CD4-positive, alpha-beta T cell treated with Interleukin-4 for 1 hour (primary cell): ENCODE measurements around the gene RAB26.

Source experiments
- DNase-seq, 2 donors: peaks; one replicate each; pipeline ENCODE4 v3.0.0-alpha.2; 2020 to 2022

The RAB26 gene

GRCh38 chr16:2163211-2163881, 14.9 kb downstream of the RAB26 start:
- DNase-seq = peak in 1 of 2 donors; percentile 31

- DNase-seq = no peak
Observed at GRCh38 chr16:2165861-2166260, 17.4 kb downstream of the RAB26 start.

DNA sequence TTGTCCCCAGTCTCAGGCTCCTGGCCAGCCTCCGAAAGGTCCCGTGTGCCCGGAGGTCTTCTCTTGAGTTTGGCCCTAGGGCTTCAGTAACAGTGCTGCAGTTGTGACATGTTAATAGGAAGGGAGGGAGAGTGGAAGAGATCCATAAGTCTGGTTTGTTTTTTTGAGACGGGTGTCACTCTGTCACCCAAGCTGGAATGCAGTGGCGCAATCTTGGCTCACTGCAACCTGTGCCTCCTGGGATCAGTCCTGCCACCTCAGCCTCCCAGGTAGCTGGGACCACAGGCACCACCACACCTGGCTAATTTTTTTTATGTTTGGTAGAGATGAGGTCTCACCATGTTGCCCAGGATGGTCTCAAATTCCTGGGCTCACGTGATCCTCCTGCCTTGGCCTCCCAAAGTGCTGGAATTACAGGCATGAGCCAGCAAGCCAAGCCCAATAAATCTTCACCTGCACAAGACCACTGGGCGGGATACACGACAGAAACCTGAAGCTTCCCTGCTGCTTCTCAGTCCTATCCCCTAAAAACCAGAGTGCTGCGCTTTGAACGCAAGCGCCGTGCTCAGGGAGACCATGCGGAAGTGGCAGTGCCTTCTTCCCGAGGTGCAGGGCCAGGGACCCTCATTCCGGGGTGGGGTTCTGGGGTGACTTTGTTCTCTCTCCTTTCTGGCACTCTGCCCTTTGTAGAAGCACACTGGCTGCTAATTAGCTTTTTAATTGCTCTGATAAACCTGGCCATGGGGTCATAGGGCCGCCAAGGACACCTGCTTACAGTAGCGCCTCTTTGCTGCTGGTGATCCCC, 18.0 kb downstream of the RAB26 start:
- no peak for DNase-seq

DNA sequence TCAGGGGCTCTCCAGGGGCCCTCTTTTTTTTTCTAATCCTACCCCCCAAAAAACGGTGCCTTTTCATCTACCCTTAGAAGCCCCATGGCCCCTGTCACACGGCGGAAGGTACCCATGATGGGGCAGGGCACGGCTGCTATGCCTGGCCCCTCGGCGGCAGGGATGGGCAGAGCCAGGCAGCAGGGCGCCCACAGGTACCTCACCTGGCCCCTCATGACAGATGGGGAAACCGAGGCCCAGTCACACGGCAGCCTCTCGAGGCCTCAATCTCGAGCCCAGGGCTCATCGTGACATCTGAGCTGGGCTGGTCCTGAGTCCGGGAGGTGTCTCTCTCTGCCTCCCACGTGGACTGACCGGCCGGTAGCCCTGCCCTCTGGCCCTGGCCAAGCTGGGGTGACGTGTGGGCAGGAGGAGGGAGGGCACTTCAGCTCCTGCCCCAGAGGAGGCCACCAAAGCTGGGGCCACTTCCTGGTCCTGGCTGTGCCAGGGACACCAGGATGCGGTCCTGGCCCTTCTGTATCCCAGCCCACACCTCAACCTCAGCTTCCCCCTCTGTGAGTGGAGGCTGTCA, 18.7 kb downstream of the RAB26 start:
- DNase-seq = no peak

GRCh38 chr16:2170080-2170479, 21.7 kb downstream of the RAB26 start:
- no peak for DNase-seq

DNA sequence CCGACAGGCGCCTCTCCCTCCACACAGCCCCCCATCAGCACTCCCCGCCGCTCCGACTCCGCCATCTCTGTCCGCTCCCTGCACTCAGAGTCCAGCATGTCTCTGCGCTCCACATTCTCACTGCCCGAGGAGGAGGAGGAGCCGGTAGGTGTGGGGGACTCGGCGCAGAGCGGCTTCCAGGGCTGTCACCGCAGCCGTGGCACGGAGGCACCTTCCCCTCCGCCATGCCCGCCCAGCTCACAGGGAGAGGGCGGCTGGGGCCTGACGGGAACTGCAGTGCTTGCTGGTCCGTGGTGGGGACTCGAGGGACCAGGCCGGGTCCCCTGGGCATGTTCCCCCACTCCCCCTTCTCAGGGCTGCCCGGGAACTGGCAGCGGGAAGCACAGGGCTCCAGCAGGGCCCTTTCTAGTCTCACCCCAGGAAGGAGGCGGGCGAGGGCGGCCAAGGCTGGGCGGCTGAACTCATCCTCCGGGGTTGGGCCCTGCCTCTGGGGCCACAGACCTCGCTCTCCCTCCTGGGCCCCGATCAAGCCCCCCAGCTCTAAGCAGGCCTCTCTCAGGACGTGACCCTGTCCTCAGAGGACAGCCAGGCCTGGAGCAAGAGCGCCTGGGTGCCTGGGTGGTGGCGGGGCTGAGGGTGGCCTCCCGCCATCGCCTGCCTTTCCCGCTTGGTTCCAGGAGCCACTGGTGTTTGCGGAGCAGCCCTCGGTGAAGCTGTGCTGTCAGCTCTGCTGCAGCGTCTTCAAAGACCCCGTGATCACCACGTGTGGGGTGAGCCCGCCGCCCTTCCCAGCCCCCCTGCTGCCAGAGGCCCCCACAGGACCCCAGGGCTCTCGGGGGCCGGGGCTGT, 22.4 kb downstream of the RAB26 start:
- no peak for DNase-seq

- no peak for DNase-seq
Observed at GRCh38 chr16:2171601-2172178, 23.3 kb downstream of the RAB26 start.

GRCh38 chr16:2172688-2173335, 24.4 kb downstream of the RAB26 start:
- no peak for DNase-seq

DNA sequence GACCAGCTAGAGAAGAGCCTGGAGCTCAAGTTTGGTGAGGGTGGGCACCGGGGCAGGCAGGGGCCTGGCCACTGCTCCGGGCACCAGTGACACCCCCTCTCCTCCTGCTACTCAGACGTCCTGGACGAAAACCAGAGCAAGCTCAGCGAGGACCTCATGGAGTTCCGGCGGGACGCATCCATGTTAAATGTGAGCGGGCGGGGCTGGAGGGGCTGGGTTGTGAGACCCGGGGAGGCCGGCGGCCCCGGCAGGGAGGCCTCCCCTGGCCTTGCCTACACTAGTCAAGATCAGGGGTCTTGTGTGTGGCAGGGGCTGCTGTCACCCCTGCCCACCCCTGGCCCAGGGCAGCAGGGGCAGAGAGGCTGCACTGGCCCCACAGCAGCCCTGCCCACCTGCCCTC, 24.9 kb downstream of the RAB26 start:
- DNase-seq = no peak

- no peak for DNase-seq
Observed at GRCh38 chr16:2173916-2174315, 25.5 kb downstream of the RAB26 start.

GRCh38 chr16:2174396-2175131, 26.1 kb downstream of the RAB26 start:
- DNase-seq = no peak

GRCh38 chr16:2175454-2175853, 27.0 kb downstream of the RAB26 start:
- DNase-seq = no peak

DNA sequence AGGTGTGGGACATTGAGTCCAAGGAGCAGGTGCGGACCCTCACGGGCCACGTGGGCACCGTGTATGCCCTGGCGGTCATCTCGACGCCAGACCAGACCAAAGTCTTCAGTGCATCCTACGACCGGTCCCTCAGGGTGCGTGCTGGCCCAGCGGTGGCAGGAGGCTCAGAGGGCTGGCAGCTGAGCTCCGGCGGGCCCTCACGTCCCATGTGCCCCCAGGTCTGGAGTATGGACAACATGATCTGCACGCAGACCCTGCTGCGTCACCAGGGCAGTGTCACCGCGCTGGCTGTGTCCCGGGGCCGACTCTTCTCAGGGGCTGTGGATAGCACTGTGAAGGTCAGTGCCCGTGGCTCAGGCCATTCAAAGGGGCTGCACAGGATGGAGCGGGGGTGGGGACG, 27.6 kb downstream of the RAB26 start:
- no peak for DNase-seq

DNA sequence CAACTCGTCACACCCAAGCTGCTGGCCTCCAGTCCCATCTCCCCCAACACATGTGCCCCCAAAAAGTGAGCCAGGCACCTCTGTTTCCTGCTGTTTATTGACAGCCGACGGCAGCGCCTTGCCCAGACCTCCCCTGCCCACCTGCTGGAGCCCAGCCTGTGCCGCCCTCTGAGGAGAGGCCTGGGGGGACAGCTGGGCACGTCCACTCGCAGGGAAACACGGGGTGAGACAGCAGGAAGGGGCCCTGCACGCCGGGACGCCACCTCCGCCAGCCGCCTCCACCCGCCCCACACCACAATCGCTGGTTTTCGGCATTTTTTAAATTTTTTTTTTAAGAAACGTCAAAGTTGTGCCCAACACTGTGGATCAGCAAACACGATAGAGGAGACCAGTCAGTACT, 28.7 kb downstream of the RAB26 start:
- no peak for DNase-seq

- no peak for DNase-seq
Observed at GRCh38 chr16:2177561-2177960, 29.1 kb downstream of the RAB26 start.

DNA sequence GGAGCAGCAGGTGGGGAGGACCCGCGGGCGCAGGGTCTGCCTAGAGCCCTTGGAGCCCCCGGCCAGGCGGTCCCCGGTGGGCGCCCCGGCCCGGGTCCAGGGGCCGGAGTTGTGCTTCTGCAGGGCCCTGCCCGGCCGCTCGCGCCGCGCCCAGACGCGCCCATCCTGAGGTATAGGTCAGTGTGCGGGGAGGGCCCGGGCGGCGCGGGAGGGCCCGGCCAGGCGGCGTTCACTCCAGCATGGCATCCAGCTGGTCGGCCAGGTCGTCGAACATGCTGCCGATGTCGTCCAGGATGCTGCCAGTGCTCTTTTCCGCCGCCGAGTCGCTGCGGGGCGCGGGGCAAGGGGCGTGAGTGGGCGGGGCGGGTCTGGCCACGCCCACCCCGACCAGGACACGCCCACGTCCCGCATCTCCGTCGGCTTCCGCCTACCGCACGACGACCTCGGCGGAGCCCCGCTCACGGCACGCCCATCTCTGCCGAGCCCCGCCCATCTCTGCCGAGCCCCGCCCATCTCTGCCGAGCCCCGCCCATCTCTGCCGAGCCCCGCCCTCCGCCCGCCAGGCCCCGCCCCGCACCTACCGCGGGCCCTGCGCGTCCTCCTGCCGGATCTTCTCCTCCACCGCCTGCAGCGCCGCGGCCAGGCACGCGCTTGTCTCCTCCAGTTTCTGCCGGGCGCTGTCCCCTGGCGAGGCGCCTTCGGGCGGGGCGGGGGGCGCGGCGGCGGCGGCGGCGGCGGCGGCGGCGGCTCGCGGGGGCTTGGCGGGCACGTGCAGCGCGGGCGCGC, 30.1 kb downstream of the RAB26 start:
- peak; percentile 31 to 51 for DNase-seq

DNA sequence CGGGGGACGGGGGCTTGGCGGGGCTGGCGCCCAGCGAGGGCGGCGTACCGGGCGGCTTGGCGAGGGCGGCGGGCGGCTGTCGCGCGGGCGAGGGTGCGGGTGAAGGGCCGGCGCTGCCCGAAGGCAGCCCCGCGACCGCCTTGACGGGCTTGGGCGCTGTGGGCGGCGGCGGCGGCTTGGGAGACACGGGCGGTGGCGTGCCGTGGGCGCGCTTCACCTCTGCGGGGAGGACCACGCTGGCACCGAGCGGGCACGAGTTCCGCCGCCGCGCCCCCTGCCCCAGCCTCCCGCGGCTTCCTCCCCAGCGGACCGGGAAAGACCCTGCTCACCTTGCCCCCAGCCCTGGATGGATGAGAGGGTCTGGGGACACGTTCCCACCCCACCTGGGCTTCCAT, 30.7 kb downstream of the RAB26 start:
- no peak for DNase-seq

DNA sequence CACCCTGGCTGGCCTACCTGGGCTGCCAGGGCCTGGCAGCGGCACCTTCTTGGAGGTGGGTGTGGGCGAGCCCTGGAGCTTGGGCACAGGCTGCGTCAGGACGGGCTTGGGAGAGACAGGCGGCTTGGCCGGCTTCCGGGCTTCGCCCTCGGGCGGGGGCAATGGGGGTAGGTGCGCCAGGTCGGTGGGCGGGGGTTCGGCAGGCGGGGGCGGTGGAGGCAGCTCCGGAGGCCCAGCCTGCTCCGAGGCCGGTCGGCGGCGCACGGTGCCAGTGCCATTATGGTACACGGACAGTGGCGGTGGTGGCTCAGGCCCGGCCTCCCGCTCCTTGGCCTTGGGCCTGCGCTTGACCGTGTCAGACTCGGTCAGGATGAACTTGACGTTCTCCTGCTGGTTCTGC, 31.2 kb downstream of the RAB26 start:
- DNase-seq = no peak

GRCh38 chr16:2180461-2180860, 32.0 kb downstream of the RAB26 start:
- no peak for DNase-seq
